GM23338 (cell line): Measurements from ENCODE around the gene SPARC.

Experiments
- CTCF ChIP-seq, 2 experiments: fragments of 200-600 bp in 1 of 2; sonication (generic) in 1 of 2; conservative IDR thresholded peaks; 2 replicates each; pipeline versions ENCODE4 v1.5.1 to v1.6.1; 2016 to 2017; ENCODE audit warnings: antibody characterized with exemption in 2 of 2, low read depth in 2 of 2, mild to moderate bottlenecking in 2 of 2, moderate library complexity in 1 of 2
- POLR2AphosphoS5 ChIP-seq: IDR thresholded peaks from 2 replicates; pipeline ENCODE4 v1.6.1; 2016; ENCODE audit warnings: antibody characterized with exemption, low read depth

DNA sequence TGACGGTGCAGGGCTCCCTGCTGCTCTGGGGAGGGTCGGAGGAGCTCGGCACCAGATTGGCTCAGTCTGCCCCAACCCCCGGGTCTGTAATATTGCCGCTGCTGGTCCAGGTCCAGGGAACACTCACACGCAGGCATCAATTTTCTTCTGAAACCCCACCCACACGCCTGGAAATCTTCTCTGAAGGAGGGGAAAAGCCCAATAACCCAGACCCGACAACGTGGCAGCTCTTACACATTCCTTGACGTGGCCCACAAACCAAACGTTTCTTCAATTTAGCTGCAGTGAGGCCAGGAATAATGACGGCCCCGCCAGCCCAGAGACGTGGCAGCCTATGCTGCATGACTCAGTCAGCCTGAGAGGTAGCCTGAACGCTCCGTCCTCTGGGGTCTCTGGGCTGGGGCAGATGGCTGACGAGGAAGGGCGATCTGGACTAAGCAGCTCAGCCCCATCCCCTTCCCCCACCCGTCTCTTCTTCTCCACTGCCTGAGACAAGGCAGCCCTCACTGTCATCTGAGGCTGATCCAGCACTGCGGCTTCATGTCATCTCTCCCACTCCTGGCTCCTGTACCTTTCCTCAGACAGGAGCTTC, 9.9 kb upstream of the SPARC start:
- TF ChIP-seq POLR2AphosphoS5 (no peak), CTCF (conservative IDR thresholded peaks at IDR 0.05; ENCODE audit: low read depth in 2 of 2) (no peak; a peak in 1 of 4 replicates)
